KG1 (cell line): ENCODE data around the gene PLXNA2.
A peak's percentile ranks its signal among the peaks of the same experiment; 100 is the strongest.

ENCODE experiments used
- DNase-seq: peaks from one replicate; lab custom pipeline; 2025; lab: John Stamatoyannopoulos, UW

Gene PLXNA2

DNA sequence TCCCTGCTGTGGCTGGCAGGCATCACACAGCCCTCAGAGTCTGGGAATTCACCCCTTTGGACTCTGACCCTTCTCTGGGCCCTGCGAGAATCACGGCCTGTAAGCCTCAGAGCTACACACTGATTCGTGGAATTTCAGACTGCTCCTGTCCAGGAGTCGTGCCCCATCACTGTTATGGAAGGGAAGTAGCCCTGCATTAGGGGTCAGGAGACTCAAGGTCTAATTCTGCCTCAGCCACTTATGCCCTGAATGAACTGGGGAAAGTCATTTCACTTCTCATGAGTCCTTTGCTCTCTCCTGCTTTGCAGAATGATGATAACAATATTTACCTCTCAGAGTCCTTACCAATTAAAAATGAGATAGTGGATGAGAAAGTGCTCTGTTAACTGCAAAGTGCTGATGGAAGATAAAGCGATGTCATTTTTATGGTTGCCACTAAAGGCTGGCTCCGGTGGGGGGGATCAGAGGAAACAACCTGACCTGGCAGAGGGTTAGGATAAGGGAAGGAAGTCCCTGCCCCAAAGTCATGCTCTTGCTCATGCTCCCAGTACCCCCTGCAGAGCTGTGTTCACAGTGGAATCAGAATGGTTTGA is 184.7 kb downstream of the PLXNA2 start:
- DNase-seq: no peak

DNA sequence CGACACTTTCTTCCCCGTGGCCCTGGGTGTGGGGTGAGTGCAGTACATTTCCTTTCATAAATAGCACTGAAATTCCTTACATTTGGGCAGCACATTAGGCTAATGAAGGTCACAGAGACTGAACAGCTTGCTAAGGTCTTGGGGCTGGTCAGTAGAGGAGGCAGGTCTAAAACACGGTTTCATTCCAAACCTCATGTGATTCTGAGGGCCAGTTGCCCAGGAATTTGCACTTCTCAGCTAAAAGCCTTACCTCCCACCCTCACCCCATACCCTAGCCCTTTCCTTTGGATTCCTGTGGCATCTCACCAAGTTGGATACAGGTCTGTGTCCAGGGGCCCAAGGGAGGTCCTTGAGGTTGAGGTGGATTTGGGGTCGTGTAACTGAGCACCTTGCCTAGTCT is 185.4 kb downstream of the PLXNA2 start:
- no peak for DNase-seq

DNA sequence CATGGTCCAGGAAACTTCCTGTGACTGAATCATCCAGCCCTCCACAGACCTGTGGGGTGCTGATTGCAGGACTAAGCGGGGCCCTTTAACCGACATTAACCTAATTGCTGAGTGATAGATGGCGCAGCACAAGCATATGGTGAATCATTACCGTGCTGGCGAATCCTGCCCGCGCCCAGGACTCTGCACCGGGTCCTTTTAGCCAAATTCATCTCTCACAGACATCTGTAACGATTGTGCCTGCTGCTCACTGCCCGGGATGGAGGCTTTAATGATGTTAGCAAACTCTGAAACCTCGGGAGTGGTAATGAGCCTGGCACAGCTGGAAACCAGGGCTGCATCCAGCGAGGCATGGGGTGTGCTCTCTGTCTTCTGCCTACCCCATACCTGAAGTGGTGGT is 185.9 kb downstream of the PLXNA2 start:
- no peak for DNase-seq

DNA sequence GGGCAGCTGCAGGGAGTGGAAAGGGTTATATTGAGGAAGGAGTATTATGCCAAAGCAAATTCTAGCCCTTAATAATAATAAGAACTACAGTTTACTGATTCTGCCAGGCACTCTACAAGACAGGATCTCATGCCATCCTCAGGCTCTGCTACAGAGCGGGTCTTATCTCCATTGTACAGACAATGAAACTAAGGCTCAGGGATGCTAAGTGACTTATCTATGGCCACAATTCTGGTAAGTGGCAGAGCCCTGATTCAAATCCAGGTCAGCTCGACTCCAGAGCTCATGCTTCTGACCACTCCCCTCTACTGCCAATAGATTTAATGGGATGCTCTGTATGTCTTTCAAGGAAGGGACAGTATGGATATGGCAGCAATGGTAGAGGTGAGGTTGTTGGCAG is 187.1 kb downstream of the PLXNA2 start:
- no peak for DNase-seq

DNA sequence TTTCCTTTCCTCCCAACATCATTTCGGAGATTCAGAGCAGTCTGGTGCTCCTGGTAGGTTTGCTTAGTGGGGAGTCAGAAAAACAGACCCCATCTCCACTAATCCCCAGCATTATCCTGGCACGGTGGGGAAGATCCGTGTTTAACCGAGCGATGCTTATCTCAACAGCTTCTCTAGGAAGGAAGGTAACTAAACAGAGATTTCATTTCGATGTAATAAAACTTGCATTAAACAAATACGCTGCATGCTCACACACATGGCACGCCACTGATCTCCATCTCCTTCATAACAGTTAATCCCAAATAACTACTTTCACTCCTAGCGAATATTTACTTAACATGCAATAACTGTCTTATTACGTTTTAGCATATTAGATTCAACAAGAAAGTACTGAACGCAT is 188.6 kb downstream of the PLXNA2 start:
- DNase-seq: no peak

DNA sequence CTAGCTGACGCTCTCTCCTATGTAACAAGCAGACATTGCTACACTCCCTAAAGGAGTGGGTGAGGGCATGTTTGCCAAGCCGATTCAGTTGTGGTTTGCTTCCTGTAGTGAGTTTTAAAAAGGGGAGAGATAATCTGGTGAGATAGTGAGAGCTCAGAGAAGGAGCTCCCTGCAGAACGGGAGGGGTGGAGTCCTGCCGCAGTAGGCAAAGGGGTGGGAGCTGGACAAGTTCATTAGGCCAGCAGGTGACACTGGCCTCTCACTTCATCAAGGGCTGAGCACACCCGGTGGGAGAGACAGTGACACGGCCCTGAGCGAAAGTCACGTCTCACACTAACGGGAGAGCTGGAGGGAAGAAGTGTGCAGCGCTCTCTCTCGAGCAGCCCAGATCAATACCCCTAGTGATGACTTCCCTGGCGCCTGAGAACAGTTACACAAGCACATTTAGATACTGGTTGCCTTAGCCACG is 189.2 kb downstream of the PLXNA2 start:
- no peak for DNase-seq

DNA sequence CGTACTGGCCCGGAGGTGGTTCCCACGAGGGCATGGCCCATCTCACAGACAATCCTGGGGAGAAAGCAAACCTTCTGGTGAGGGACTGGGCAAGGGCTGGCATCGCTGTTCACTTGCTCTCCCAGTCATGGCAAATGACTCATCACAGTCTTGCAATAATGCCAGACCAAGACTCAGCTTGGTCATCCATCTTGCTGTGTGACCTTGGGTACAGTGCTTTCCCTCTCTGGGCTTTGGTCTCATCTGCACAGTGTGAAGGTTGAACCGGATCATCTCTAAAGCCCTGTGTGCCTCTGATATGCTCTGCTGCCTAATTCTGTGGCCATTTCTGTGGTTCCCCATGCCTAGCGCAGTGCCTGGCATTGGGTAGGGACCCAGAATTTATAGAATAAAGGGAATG is 189.7 kb downstream of the PLXNA2 start:
- DNase-seq: no peak

DNA sequence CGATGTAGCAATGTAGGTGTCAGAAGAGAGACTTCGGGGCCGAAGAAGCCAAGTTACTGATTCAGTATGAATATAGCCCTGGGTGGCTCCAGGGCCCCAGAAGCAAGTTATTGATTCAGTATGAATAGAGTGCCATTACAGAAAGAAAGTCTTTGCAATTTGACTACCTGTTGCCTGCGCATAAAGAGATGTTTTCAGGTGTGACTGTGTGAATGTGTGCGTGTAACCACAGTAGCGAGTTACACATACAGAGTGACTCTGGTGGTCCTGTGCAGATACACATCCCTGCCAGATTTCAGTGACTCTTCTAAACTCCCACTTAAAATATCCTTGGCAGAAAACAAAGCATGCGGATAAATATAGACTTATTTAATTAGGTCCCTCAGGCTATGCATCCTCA is 190.5 kb downstream of the PLXNA2 start:
- DNase-seq: no peak

DNA sequence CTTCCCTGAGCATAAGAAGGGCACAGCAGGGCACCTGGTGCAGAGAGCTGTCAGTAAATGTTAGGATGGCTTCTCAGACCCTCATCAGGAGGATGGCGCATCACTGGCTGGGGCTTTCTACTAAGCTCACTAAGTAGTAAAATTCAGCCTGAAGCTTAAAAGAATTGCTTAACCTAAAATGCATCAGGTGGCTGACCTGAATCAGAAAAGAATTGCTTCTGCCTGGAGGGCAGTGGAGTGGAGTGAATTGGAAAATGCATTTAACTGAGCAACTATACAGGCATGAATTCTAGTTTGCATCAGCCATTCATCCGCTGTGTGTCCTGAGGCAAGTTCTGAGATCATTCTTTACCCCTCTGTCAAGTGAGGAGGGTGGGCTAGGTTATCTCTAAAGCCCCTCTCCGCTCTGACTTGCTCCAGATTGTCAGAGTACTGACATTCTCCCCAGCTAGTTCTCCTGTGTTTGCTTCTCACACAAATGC is 191.2 kb downstream of the PLXNA2 start:
- DNase-seq: no peak

DNA sequence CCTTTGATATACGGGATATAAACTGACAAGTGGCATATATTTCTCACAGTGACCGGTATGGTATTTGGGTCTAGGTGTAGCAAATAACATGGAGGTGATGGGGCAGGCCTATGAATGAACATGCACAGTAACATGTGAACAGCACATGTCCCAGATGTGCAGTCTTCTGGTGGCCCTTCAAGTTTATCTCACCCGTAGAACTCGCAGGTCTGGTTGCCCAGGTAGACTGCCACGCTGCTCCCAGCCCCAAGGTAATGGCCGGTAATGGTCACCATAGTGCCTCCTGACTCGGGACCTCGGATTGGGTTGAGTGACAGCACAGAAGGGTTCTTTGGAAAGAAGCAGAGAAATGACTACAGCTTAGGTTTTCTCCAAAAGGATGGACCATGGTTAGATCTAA is 192.0 kb downstream of the PLXNA2 start:
- DNase-seq: no peak

DNA sequence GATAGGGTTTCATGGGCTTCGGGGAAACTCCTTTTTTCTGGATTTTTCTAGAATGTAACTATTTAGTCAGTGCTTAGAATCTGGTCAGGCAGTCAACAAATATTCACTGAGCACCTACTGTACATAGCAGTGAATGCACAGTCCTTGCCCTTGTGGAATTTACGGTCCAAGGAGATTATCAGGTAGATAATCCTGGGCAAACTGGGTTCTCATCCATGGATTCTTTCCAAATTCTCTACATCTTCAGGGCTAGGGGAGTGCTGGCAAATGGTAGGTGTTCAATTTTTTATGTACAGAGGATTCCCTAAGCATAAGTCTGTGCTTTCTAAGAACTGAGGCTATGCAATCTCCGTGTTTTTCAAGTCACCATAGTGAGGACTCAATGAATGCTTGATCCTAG is 192.5 kb downstream of the PLXNA2 start:
- DNase-seq: no peak

DNA sequence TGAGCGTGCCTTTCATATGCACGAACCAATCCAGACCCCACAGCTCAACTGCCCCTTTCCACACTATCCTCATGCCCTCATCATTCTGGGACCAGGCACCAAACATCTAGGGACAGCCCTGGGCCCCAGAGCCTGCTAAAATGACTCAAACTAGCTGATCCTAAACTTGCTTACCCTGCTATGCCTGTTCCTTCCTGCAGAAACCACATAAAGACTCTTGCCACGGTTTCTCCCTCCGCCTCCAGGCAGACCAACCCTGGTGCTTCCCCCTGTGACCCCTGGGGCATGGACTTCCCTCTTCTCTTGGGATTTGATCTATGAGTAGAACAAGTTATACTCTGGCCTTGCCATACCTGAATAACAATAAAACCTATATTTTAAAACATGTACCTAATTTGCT is 195.3 kb downstream of the PLXNA2 start:
- DNase-seq: peak; percentile 14

DNA sequence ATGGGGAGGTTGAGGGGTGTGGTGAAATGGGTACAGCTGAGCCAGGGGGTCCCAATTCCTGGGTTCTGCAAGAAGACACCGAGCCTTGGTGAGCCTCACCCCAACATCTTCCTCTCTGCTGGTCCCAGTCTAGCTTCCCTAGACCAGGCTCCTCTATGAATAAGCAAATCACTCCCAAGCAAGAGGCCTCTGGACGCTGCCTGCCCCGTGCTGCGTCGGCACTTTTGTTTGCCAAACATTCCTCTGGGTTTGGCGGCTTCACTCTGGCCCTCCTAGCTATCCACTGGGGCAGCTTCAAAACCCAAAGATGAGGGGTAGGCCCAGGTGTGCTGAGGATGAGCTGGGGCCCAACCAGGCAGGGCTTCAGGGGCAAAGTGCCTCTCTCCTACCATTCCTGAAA is 196.2 kb downstream of the PLXNA2 start:
- no peak for DNase-seq

DNA sequence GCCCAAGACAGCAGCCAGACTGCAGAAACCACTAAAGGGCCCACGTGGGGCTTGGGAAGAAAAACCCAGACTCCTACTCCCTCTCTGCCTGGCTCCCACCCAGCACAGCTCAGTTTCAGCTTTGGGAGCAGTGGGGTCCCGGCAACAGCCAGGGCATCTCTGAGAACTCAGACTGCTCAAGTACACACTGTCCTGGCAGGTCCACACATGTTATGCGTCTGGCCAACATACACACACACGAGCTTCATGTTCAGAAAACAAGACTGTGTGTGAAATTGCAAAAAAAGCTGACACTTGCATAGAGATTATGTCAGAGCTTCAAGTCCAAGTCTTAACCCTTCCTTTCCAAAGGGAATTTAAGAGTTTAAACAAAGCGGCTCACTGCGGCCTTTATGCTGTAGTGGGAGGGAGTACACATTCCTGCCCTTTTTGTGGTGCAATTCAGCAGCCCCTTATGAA is 196.7 kb downstream of the PLXNA2 start:
- DNase-seq: no peak

DNA sequence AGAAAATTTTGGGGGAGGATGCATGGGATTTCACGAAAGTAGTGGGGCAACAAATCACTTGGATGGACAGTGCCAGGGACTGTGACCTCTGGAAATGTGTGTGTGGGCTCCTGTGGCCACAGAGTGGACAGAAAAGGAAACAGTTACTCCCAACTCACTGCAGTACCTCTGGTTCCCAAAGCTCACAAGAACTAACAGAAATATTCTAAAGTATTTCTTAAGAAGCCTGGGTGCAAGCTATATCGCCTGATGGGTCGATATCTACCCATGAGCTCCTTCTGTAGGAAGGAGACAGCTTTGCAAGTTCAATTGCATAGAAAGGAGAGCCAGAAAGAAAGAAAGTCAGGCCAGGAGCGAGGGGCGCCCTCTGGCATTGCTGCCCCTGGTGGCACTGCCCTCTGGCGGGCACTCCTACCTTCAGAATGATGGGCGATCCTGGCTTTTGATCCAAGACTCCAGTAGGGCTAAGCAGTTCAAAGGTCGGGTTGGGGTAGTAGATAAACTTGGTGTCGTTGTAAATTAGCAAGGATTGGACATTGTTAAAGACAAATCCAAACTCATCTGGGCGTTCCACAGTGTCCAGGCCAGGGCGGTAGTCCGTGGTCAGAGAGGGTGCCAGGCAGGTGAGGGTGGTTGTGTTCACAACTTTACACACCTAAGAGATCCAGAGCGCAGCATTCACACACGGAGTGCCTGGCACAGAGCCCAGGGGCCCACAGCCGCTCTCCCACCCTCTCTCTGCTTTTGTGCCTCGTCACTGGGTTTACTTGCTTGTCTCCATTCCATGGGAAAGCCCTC is 198.5 kb downstream of the PLXNA2 start:
- no peak for DNase-seq

DNA sequence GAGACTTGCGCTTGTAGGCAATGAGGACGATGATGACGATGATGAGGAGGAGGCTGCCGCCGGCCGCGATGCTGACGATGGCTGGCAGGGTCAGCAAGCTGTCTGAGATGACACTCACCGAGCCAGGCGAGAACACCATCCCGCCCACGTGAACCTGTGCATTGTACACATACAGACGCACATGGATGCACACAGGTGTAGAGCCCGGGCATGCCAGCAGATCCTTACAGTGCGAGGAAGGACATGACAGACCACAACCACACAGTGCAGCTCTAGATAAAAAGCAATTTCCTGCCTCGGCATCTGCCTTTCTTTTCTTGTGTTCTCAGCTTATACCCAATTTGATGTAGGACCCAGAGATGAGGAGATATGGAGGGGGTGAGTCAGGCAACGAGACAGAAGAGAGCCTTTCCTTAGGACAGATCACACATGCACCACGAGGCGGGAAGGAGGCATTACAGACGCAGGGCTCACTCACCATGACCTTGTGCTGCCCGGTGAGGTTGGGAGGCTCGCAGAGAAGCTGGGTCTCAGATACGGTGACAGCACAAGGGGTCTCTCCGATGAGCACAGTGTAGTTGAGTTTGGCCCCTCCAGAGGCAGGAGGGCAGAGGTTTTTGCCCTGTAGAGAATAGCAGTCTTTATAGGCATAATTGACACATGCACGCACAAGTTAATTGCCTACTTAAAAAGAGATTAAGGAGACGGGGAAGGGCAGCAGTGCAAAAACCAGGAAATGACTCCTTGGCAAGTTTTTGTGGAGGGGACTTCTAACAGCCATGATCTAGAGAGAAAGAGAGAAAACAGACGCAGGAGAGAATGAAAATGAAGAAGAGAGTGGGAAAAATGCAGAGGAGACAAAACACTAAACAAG is 199.4 kb downstream of the PLXNA2 start:
- DNase-seq: no peak

DNA sequence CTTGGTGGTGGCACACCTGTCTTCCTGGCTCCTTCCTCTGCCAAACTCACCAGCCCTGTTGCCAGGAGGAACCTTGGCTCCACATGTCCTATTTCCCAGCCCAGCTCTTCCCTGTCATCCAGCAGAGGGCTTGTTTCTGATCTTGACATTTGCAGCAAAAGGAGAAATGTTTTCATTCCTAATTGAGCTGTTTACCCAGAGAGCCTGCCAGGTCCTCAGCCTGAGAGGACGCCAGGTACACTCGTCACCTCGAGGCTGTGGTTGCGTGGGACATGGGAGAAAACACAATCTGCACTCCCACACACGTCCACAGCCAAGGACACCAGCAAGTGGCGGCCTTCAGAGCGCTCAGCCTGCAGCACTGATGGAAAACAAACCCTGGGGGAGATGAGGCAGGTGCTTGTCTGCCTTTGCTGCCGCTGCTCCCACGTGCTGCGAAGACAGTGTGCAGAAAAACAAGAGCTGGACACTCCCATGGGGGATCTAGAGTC is 200.4 kb downstream of the PLXNA2 start:
- DNase-seq: no peak

DNA sequence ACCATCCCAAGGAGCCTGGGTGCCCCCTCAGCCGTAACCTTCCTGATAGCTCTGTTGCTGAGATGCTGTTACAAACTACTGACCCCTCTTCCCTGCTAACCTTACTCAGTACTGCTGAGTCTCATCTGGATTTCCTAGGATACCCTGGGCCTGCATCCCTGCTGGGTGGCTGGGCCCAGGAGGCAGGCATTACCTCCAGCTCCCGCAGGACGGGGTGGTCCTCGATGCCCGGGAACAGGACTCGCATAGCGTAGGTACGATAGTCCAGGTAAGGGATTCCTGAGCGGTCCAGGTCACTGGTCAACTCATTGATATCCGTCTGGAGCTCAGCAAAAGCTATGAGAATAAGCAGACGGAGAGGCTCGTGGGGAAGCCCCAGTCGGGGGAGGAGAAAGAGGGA is 201.3 kb downstream of the PLXNA2 start:
- no peak for DNase-seq

DNA sequence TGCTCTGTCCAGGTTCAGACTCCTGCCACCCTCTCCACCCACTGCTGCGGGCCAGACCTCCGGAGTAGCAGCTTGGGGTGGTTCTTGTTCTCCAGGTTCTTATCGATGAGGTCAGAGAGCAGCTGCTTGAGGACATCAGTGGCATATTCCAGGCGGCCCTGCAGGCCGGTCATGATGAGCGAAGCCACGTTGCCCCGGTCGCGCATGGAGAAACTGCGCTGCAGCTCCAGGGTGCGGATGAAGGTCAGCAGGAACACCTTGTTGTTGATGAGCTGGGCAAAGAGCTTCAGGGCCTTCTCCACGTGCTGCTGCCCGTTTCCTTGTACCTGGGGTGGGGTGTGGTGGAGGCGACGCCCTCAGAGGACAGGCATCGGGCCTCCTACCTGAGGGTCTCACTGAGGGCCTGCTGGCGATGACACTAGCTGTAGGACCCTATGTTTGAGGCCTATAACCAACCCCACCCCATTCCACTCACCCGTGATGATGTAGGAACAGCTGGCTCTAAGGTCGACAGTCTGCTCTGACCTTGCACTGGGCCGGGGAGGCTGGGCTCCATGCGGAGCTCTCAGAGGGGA is 202.1 kb downstream of the PLXNA2 start:
- no peak for DNase-seq

DNA sequence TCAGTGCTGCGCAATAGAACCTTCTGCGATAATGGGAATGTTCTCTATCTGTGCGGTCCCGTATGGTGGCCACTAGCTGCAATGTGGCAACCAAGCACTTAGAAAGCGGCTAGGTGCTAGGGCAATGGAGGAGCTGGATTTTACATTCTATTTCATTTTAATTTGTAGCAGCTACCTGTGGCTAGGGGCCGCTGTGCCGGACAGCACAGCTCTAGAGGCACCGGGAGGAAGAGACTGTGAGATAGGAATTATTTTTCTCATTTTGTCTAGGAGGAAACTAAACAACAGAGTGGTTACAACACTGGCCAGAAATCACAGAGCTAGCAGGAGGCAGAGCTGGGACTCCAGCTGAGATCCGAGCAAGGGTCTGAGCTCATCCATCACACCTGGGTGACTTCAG is 202.7 kb downstream of the PLXNA2 start:
- no peak for DNase-seq

DNA sequence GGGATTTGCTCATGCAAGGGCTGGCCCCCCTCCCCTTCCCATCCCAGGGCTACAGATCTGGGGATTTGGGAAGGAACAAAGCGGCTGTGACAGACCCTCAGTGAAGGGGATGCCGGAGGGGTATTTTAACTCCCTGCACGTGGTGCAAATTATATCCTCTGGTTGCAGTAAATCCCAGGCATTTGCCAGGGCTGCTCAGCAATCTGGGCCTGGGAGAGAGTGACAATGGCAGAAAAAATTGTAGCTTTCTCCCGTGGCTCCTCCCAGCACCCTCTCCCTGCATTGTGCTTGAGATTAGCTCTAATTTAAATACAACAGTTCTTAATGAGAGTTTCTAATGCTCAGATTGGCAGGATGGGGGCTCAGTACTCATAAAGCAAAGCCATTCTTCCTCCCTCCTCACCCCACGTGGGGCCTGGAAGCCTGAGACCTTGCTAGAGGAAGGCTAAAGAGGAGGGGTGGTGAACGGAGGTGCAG is 203.3 kb downstream of the PLXNA2 start:
- no peak for DNase-seq
